ENCODE data around the gene MAN2A2.
"Not testable (repeated sequence)": the region's sequence is repeated elsewhere in the genome, so short reads cannot be mapped to it uniquely, and the experiment has no call there.

The MAN2A2 gene

DNA sequence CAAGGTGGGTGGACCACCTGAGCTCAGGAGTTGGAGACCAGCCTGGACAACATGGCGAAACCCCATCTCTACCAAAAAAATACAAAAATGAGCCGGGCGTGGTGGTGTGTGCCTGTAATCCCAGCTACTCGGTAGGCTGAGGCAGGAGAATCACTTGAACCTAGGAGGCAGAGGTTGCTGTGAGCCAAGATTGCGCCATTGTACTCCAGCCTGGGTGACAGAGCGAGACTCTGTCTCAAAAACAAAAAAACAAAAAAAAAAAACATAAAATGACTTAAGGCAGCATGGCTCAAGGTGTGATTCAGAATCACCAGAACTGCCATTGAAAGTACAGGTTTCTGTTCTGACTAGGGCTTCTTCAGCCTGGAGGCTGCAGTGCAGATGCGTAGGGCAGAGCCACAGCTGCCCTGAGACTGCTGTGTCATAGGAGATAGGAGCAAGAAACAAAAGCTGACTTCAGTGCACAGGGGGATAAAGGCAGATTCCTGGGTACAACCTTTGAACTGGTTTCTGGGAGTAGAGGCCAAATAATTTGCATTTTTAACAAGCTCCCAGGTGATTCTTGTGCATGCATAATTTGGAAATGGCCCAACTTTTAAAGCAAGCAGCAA, 19.7 kb downstream of the MAN2A2 start:
- not testable (repeated sequence) for DNase-seq

- DNase-seq = no peak
Measured at GRCh38 chr15:90924375-90924774, 21.3 kb downstream of the MAN2A2 start.

DNA sequence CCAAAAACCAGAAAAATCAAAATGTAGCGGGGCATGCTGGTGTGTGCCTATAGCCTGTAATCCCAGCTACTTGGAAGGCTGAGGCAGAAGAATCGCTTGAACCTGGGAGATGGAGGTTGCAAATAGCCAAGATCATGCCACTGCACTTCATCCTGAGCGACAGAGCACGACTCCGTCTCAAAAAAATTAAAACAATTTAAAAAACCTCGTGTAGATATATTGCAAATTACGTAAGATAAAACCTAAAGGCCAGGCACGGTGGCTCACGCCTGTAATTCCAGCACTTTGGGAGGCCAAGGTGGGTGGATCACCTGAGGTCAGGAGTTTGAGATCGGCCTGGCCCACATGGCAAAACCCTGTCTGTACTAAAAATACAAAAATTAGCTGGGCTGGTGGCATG, 23.7 kb downstream of the MAN2A2 start:
- not testable (repeated sequence) for DNase-seq

GRCh38 chr15:90928106-90928505, 25.0 kb downstream of the MAN2A2 start:
- not testable (repeated sequence) for DNase-seq

DNA sequence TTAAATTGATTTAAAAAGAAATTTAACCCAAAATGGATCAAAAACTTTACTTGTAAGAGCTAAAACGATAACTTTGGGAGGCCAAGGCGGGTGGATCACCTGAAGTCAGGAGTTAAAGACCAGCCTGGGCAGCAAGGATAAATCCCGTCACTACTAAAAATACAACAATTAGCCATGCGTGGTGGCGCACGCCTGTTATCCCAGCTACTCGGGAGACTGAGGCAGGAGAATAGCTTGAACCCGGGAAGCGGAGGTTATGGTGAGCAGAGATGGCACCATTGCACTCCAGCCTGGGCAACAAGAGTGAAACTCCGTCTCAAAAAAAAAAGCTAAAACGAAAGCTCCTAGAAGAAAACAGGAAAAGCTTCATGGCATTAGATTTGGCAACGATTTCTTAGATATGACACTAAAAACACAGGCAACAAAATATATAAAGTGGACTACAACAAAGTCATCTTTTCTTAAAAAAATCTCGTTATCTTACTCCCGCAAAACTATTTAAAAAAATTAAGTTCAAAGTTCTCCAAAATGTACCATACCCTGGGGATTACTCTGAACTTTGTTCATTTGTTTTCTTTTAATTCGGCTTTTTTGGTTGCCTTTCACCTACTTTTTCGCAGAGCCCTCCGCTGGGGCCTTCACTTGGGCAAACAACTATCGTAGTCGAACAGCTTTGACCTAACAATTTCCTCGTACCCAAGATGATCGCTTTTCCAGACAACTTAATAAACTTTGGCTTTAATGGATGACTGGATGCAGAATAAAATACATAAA, 26.3 kb downstream of the MAN2A2 start:
- DNase-seq = no peak

DNA sequence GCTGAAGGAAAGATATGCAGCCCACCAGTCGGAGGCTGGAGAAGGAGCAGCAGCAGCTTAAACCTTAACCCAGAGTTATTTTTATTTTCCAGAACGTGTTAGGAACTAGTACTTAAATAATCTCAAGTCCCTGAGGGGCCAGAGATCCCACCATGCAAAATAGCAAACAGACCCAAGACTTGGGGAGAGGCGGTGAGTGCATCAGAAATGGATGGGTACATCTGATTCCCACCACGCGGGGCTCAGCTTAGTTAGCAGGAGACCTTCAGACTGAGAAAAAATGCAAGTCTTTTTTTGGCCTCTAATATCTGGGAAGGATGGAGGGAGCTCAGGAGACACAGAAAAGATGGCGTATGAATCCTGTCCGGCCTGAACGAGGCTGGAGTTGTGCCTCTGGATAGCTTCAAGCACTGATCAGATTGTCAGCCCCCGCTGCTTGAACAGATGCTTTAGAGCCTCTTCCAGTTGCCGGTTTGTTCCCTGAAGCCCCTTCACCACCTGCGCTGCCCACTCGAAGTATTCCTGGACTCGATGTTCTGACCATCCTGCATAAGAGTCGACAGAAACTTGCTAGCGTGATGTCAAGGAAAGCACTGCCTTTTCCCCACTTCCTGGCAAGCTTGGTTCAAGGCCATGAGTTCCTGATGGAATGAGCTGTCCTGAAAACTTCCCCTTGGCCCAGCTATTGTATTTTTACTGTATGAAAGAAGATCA, 27.9 kb downstream of the MAN2A2 start:
- DNase-seq = no peak

DNA sequence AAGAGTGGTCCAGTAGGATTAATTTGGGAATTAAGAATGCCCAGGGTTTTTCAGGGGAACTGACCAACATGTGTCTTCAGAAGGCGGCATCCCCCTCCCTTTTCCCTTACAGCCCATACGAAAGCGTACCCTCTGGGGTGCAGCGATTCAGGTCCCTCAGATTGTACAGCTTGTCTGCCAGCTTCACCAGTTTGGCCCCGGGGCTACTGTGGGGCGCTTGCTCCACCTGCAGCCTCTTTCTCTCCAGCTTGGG, 28.4 kb downstream of the MAN2A2 start:
- DNase-seq = no peak

DNA sequence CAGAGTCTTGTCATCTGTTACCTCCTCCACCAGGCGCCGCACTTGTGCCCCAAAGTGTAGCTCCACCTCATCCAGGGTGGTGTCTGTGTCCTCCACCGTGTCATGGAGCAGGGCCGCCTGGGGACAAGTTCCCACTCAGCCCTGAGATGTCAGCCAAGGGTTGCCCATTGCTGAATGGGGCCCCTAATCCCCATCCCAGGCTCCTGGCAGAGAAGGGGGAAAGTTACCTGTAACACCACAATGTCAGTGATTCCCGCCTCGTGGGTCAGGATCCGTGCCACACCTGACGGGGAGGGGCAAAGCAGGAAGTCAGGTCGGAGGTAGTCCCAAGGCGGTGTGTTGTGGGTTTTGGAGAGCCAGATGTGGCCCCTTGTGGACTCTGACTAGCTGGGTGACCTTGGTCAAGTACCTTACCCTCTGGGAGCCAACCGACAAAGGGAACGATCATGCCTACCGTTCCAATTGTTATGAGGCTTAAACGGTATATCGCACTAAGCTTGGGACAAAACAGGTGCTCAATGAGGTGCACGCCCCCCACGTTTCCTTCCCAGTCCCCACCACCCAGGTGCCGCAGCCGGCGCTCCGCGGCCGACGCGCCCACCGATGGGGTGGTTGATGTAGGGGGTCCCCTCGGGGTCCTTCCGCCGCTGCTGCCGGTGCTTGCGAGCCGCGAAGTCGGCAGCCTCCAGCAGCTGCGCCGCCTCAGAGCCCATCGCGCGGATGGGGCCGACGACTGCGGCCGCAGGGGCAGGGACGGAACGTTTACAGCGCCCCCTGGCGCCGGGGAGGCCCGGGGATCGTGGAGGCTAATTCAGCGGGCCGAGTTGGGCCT, 28.9 kb downstream of the MAN2A2 start, which contains the start of gene HDDC3:
TSS of gene HDDC3 (minus strand) at position 722 of the 832 bp plus-strand sequence. CDS start at position 713, 9 bp downstream.
- DNase-seq = peak; percentile 62

DNA sequence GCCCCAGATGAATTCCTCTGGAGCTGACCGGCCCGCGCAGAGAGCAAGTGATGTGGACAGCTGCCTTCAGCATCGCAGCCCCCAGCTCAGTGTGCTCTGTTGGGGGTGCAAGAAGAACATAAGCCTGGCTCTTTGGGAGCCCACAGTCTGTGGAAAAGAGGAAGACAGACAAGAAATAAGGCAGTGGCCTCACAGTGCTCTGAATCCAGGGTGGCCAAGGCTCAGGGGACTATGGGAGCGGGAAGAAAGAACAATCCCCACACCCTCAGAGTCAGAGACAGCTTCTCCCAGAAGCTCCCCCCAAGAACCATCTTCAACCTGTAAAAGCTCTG, 29.5 kb downstream of the MAN2A2 start:
- no peak for DNase-seq

DNA sequence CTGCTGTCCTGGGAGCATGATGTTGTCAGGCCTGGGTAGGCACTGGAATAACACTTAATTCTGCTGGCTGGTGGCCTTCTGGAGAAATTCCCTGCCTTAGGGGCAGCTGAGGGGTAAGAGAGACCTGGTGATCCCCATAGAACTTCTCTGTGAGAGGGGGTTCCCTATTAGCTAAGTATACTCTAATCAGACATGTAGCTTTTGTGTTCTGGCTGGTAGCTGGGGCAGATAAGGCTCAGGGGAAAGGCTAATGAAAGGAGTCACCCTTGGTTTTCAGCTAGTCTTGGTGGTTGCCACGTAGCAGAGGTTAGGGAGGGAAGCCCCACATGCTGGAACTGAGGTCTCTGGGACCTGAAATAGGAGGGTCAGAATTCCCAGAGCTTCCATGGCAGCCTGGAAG, 30.2 kb downstream of the MAN2A2 start:
- no peak for DNase-seq

GRCh38 chr15:90934256-90934948, 31.3 kb downstream of the MAN2A2 start:
- DNase-seq = peak; percentile 21

DNA sequence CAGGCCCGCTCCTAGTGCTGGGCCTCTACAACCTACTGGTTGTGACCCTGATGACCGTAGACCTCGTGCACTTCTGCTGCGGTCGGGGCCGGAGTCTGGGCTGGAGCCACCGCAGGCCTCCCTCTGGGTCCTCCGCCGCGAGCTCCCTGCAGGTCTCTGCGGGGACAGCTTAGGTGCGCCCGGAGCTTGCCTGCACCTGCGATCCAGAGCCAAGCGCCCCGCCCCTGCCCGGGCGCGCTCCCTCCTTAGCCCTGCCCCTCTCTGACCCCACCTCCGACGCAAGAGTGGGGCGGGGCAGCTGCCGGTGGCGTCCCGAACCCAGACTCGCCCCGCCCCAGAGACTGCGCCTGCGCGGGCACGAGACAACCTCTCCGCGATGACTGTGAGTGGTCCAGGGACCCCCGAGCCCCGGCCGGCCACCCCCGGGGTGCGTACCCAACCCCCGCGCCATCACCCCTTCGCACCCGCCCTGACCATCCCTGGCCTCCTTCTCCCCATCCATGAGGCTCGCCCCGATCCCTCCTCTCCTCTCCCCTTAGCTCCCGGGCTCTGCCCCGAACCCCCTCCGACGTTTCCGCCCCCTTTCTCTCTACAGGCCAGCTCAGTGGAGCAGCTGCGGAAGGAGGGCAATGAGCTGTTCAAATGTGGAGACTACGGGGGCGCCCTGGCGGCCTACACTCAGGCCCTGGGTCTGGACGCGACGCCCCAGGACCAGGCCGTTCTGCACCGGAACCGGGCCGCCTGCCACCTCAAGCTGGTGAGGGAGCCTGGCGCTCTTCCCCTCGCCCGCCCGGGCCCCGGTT, 32.0 kb downstream of the MAN2A2 start, which contains the start of gene UNC45A:
TSS of gene UNC45A (plus strand) at position 337 of the 803 bp plus-strand sequence. CDS start at position 377, 40 bp downstream.
- peak; percentile 53 for DNase-seq

- DNase-seq = no peak
Measured at GRCh38 chr15:90936823-90937222, 33.7 kb downstream of the MAN2A2 start.

DNA sequence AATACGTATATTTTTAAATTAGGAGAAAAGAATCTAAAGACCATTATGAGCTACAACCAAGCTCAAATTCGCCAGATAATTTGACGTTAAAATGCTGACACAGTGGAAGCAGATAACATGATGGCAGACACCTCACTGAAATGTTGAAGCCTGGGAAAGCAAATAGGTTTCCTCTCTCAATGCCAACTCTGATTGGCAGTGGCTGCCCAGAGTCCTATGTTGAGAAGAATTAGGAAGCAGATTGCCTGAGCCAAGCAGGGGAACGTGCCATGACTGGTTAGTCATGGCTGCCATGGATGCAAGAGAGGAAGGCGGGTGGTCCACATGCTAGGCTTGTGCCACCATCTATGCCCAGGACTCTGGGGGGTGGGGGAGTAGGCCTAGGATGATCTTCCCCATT, 35.2 kb downstream of the MAN2A2 start:
- DNase-seq = no peak

DNA sequence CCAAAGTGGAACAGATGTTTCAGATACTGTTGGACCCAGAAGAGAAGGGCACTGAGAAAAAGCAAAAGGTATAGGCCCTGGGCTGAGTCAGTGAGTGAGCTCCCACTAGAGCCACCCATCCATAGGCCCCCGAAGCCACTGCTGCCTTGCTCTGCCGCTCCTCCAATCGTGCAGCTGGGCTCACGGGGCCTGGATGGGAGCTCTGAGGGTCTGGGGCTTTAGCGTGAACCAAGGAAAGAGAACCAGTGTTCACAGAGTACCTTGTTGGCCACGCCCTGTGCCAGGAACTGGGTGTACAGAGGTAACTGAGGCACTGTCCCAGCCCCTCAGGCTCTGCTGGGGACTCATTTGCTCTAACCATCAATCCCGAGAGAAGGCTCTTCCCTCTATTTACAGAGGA, 36.7 kb downstream of the MAN2A2 start:
- DNase-seq = no peak

DNA sequence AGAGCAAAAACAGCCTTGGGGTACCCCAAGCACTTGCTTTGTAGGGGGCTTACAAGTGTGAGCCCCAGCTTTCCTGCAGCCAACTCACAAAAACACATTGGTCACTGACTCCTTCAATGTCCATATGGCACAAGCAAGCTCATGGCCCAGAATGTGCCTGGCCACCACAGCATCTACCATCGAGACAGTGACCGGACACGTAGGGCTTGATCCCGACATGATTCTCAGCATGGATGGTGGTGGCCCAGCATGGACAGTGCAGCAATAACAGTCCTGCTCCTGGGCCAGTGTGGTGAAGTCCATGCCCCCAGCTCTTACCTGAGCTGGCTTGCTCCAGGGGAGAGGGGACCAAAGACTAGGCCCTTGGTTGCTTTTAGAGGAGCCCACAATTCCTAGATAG, 37.9 kb downstream of the MAN2A2 start:
- DNase-seq = no peak

GRCh38 chr15:90942354-90943120, 39.4 kb downstream of the MAN2A2 start:
- no peak for DNase-seq

DNA sequence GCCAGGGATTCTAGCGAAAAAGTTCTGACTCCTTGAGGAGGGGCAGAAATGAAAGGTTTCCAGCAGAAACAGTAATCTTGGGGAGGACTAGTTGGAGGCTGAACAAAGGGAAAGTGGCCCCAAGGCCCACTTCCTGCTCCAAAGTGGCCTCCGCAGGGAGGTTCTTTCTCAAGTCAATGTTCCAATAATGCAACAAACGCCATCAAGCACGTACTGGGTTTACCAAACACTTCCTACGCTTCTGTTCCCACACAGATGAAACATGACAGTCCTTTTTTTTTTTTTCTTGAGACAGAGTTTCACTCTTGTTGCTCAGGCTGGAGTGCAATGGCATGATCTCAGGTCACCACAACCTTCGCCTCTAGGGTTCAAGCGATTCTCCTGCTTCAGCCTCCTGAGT, 42.0 kb downstream of the MAN2A2 start:
- no peak for DNase-seq

- no peak for DNase-seq
Measured at GRCh38 chr15:90946538-90946937, 43.4 kb downstream of the MAN2A2 start.

DNA sequence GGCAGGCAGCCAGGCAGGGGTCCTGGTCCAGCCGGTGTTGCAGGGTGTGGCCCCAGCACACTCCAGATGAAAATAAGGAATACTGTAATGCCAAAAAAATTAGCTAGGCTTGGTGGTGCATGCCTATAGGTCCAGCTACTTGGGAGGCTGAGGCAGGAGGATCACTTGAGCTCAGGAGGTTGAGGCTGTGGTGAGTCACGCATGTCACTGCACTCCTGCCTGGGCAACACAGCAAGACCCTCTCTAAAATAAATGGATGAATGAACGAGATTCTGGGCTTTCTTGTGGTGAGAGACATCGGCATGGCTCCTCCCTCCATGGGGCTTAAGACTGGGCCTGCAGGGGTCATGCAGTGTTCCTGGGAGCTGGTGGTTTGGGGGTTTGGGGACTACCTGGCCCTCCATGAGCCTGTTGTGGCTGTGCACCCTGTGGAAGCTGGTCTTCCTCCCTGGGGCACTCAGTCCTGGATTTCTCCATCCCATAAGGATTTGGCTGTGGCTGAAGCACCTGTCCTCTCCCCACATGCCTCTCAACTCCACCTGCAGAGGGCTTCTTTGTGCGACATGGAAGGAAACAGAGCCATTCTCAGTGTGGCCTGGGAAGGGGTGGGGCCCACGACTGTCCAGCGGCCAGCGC, 44.0 kb downstream of the MAN2A2 start:
- DNase-seq = no peak
